Middle frontal gyrus (tissue), 1 donor: Measurements from ENCODE around the gene TRPM2.
"Not testable (repeated sequence)": the region's sequence is repeated elsewhere in the genome, so short reads cannot be mapped to it uniquely, and the experiment has no call there.

Experiments used
- DNase-seq: peaks from one replicate; pipeline ENCODE4 v3.0.0-alpha.2; 2015; ENCODE audit warnings: low spot score; ENCODE audit errors: extremely low spot score

The TRPM2 gene

GRCh38 chr21:44413566-44414290 lies 60.3 kb downstream of the TRPM2 start:
- DNase-seq = no peak

- DNase-seq = no peak
Observed at GRCh38 chr21:44414291-44415072, 61.1 kb downstream of the TRPM2 start.

- DNase-seq = no peak
Observed at GRCh38 chr21:44415073-44416025, 61.9 kb downstream of the TRPM2 start.

GRCh38 chr21:44416193-44416592 lies 62.8 kb downstream of the TRPM2 start:
- no peak for DNase-seq

GRCh38 chr21:44417621-44418107 lies 64.2 kb downstream of the TRPM2 start:
- DNase-seq = not testable (repeated sequence)

GRCh38 chr21:44418108-44418875 lies 64.9 kb downstream of the TRPM2 start:
- DNase-seq = no peak

GRCh38 chr21:44418876-44419230 lies 65.4 kb downstream of the TRPM2 start:
- DNase-seq = no peak

- DNase-seq = no peak
Observed at GRCh38 chr21:44419679-44420078, 66.3 kb downstream of the TRPM2 start.

GRCh38 chr21:44420416-44421205 lies 67.2 kb downstream of the TRPM2 start:
- no peak for DNase-seq

- DNase-seq = no peak
Observed at GRCh38 chr21:44421901-44422840, 68.8 kb downstream of the TRPM2 start.

- no peak for DNase-seq
Observed at GRCh38 chr21:44423312-44423821, 69.9 kb downstream of the TRPM2 start.

- DNase-seq = no peak
Observed at GRCh38 chr21:44423941-44424607, 70.7 kb downstream of the TRPM2 start.

GRCh38 chr21:44424608-44425306 lies 71.3 kb downstream of the TRPM2 start:
- no peak for DNase-seq

GRCh38 chr21:44425307-44425894 lies 72.0 kb downstream of the TRPM2 start:
- no peak for DNase-seq

GRCh38 chr21:44425895-44426662 lies 72.7 kb downstream of the TRPM2 start:
- no peak for DNase-seq

- no peak for DNase-seq
Observed at GRCh38 chr21:44426663-44427191, 73.3 kb downstream of the TRPM2 start.
